Choroid plexus epithelial cell (primary cell): ENCODE measurements around the gene CCDC160.
"Not testable (repeated sequence)": the region's sequence is repeated elsewhere in the genome, so short reads cannot be mapped to it uniquely, and the experiment has no call there.

Experiments used
- DNase-seq: peaks from one replicate; pipeline ENCODE4 v3.0.0-alpha.2; 2010; ENCODE audit warnings: low read depth
- H3K4me3 ChIP-seq: 2 replicates; pipeline ENCODE4 v1.5.1; 2011; ENCODE audit warnings: low read depth, mild to moderate bottlenecking, control low read depth, low read length, moderate library complexity
- CTCF ChIP-seq: conservative IDR thresholded peaks from 2 replicates; pipeline ENCODE4 v1.5.1; 2011; ENCODE audit warnings: low read depth, mild to moderate bottlenecking, control low read depth, inconsistent platforms, low read length, moderate library complexity

The CCDC160 gene

GRCh38 chrX:134236626-134237614 is at the start of gene CCDC160:
CCDC160 (plus strand) TSS chrX:134237182; CDS start chrX:134244801, 7,619 bp downstream.
- TF ChIP-seq CTCF: no peak
- peak within 1 kb of the TSS; percentile 55 for H3K4me3 ChIP-seq
- peak; percentile 30 for DNase-seq

GRCh38 chrX:134191281-134191680 is 45.7 kb upstream of the CCDC160 start:
- H3K4me3 ChIP-seq: no peak overlapping the region
- TF ChIP-seq CTCF: no peak
- DNase-seq: no peak

- no peak for DNase-seq
- TF ChIP-seq CTCF: no peak
- no peak overlapping the region for H3K4me3 ChIP-seq
Measured at GRCh38 chrX:134194915-134195314, 42.1 kb upstream of the CCDC160 start.

GRCh38 chrX:134202561-134202960 is 34.4 kb upstream of the CCDC160 start:
- no peak for DNase-seq
- no peak for TF ChIP-seq CTCF
- no peak overlapping the region for H3K4me3 ChIP-seq

- no peak for TF ChIP-seq CTCF
- no peak for DNase-seq
- H3K4me3 ChIP-seq: no peak overlapping the region
Measured at GRCh38 chrX:134206221-134206620, 30.8 kb upstream of the CCDC160 start.

GRCh38 chrX:134210465-134210864 is 26.5 kb upstream of the CCDC160 start:
- H3K4me3 ChIP-seq: no peak overlapping the region
- no peak for DNase-seq
- TF ChIP-seq CTCF: no peak

GRCh38 chrX:134235236-134235635 is 1.7 kb upstream of the CCDC160 start:
- TF ChIP-seq CTCF: no peak
- H3K4me3 ChIP-seq: no peak overlapping the region
- DNase-seq: no peak

GRCh38 chrX:134238144-134238543 is 1.2 kb downstream of the CCDC160 start:
- H3K4me3 ChIP-seq, DNase-seq: not testable (repeated sequence)
